ENCODE results near the gene PACS2.

Gene PACS2

GRCh38 chr14:105325303-105325702 is 10.8 kb downstream of the PACS2 start:
- Histone ChIP-seq H3K9ac (ENCODE audit: low read depth, low read length, poor library complexity, severe bottlenecking) (no peak overlapping the region), H3F3A (ENCODE audit: low read depth) (no peaks in the 10 kb centered on the region), H3K79me2 (ENCODE audit: insufficient read depth, low read length) (peaks cover 81% of the 10 kb centered on the region), H3K27me3 (ENCODE audit: insufficient read depth, low read length, poor library complexity, severe bottlenecking) (no peaks in the 10 kb centered on the region), H3K4me2 (ENCODE audit: low read depth, low read length, poor library complexity, severe bottlenecking) (no peak overlapping the region), H3K9me3 (ENCODE audit: insufficient read depth, low read depth, low read length) (no peaks in the 10 kb centered on the region), H2AFZ (ENCODE audit: low read length) (no peak overlapping the region), H3K4me1 (ENCODE audit: insufficient read depth, low read length, poor library complexity, severe bottlenecking) (peaks cover 7% of the 10 kb centered on the region), H3K9me2 (replicated peaks; ENCODE audit: low read depth, low read length) (no peaks in the 10 kb centered on the region), H3K4me3 (ENCODE audit: low read length, poor library complexity, severe bottlenecking) (no peak overlapping the region), H3K36me3 (ENCODE audit: insufficient read depth, low read length) (no peaks in the 10 kb centered on the region), H4K20me1 (ENCODE audit: insufficient read depth, low read length, poor library complexity, severe bottlenecking) (peaks cover 12% of the 10 kb centered on the region)
- TF ChIP-seq CTCF (conservative IDR thresholded peaks at IDR 0.05; ENCODE audit: low read length) (no peak), EZH2phosphoT487 (IDR thresholded peaks at IDR 0.05; ENCODE audit: borderline replicate concordance) (no peak)

GRCh38 chr14:105325716-105326567 is 11.4 kb downstream of the PACS2 start:
- Histone ChIP-seq H3K27me3 (ENCODE audit: insufficient read depth, low read length, poor library complexity, severe bottlenecking) (no peaks in the 10 kb centered on the region), H3K4me2 (ENCODE audit: low read depth, low read length, poor library complexity, severe bottlenecking) (no peak overlapping the region), H3K79me2 (ENCODE audit: insufficient read depth, low read length) (peaks cover 78% of the 10 kb centered on the region), H2AFZ (ENCODE audit: low read length) (no peak overlapping the region), H3K36me3 (ENCODE audit: insufficient read depth, low read length) (no peaks in the 10 kb centered on the region), H3K4me3 (ENCODE audit: low read length, poor library complexity, severe bottlenecking) (no peak overlapping the region), H4K20me1 (ENCODE audit: insufficient read depth, low read length, poor library complexity, severe bottlenecking) (peaks cover 12% of the 10 kb centered on the region), H3K9ac (ENCODE audit: low read depth, low read length, poor library complexity, severe bottlenecking) (no peak overlapping the region), H3K4me1 (ENCODE audit: insufficient read depth, low read length, poor library complexity, severe bottlenecking) (peaks cover 13% of the 10 kb centered on the region), H3K9me3 (ENCODE audit: insufficient read depth, low read depth, low read length) (no peaks in the 10 kb centered on the region), H3K9me2 (replicated peaks; ENCODE audit: low read depth, low read length) (no peaks in the 10 kb centered on the region), H3F3A (ENCODE audit: low read depth) (no peaks in the 10 kb centered on the region)
- no peak for TF ChIP-seq CTCF (conservative IDR thresholded peaks at IDR 0.05; ENCODE audit: low read length)
- TF ChIP-seq EZH2phosphoT487 (IDR thresholded peaks at IDR 0.05; ENCODE audit: borderline replicate concordance) = no peak

GRCh38 chr14:105326568-105326867 is 12.0 kb downstream of the PACS2 start:
- Histone ChIP-seq H3K4me2 (ENCODE audit: low read depth, low read length, poor library complexity, severe bottlenecking) (no peak overlapping the region), H2AFZ (ENCODE audit: low read length) (no peak overlapping the region), H3K9ac (ENCODE audit: low read depth, low read length, poor library complexity, severe bottlenecking) (no peak overlapping the region), H3K36me3 (ENCODE audit: insufficient read depth, low read length) (no peaks in the 10 kb centered on the region), H3K9me3 (ENCODE audit: insufficient read depth, low read depth, low read length) (no peaks in the 10 kb centered on the region), H3F3A (ENCODE audit: low read depth) (no peaks in the 10 kb centered on the region), H3K79me2 (ENCODE audit: insufficient read depth, low read length) (peaks cover 76% of the 10 kb centered on the region), H3K4me3 (ENCODE audit: low read length, poor library complexity, severe bottlenecking) (no peak overlapping the region), H3K9me2 (replicated peaks; ENCODE audit: low read depth, low read length) (no peaks in the 10 kb centered on the region), H3K27me3 (ENCODE audit: insufficient read depth, low read length, poor library complexity, severe bottlenecking) (no peaks in the 10 kb centered on the region), H3K4me1 (ENCODE audit: insufficient read depth, low read length, poor library complexity, severe bottlenecking) (peaks cover 16% of the 10 kb centered on the region), H4K20me1 (ENCODE audit: insufficient read depth, low read length, poor library complexity, severe bottlenecking) (peaks cover 12% of the 10 kb centered on the region)
- TF ChIP-seq EZH2phosphoT487 (IDR thresholded peaks at IDR 0.05; ENCODE audit: borderline replicate concordance) = no peak
- TF ChIP-seq CTCF (conservative IDR thresholded peaks at IDR 0.05; ENCODE audit: low read length) = no peak
